NOMO-1 (cell line): Measurements from ENCODE around the gene LDLRAD4.
A peak's percentile ranks its signal among the peaks of the same experiment; 100 is the strongest.

Experiments
- DNase-seq, 2 experiments: peaks; one replicate each; lab custom pipeline; 2025; ENCODE audit not compliant: unreplicated experiment in 2 of 2; lab: John Stamatoyannopoulos, UW

LDLRAD4 gene

DNA sequence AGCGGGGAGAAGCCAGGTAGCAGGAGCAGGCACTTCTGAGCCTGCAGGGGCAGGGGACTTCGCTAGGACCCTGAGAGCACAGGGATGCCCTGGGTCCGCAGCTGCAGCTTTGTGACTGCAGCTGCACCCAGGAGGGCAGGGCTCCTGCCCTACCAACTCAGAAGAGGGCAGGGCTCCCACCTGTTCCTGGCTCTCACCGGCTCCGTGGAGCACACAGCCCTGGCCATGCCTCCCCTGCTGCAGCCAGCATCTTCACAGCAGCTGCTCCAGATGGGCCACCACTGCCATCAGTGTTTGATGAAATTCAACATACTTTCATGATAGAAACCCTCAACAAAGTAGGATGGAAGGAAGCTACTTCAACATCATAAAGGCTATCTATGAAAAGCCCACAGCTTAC is 415.1 kb downstream of the LDLRAD4 start:
- no peak for DNase-seq

GRCh38 chr18:13635046-13635445 is 416.5 kb downstream of the LDLRAD4 start:
- DNase-seq: no peak

DNA sequence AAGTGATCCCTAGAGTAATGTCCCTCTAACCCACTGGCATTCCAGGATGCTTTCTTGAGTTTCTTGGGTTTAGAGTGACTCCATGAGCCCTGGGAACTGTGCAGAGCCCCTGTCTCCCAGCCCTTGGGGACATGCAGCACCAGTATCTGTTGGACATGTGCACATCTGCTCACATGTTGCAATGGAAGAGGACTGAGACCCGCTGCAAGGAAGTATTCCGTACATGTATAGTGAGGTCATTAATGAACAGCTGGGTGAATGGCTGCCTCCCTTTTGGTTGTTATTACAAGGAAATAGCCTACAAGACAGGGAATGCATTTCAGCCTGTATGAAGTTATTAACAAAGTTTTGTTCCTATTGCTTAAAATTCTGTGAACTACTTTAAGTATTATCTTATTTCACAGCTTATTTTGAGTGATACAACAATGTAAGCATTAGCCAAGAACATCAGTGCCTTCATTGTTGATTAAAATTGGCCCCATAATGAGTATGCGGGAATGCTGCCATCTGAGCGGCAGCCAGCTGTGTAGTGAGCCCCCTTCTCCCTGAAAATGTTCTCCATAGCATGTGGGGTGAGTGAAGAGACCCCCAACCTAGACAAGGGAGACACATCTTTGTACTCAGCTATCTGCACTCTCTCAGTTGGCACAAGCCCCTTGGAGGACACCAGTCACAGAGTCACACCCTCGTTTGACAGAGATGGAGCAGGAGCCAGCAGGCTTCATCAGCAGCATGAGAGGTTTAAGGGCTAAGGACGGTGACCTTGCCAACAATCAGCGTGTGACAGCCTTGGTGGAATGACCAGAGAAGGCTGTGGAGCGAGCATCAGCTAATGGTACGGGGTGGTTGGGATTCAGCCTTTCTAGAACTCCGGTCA is 420.4 kb downstream of the LDLRAD4 start:
- DNase-seq: no peak

DNA sequence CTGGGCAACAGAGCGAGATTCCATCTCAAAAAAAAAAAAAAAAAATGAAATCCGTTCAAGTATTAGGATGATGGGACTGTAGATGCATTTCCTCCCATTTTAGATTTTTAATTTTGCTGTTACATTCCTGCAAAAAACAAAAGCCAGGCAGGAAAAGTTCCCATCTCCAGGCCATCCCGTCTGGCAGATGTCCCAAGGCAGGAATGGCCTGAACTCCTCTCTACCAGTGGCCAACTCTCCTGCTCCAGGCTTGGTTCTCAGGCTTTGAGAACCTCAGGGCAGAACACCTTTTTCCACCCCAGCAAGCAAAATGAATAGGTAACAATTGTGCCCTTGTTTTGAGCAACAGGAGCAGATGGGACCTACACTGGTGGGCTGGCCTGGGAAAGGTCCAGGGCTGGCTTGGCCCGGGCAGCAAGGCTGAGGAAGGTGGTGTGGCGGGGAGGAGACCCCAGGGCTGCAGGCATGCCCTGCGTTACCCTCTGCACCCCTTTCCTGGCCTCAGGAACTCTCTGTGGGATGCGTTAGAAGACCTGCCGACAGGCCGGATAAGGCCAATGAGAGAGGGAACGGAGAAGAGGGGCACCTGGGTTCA is 421.8 kb downstream of the LDLRAD4 start:
- DNase-seq: no peak

GRCh38 chr18:13641551-13642439 is 423.2 kb downstream of the LDLRAD4 start:
- DNase-seq: no peak

- DNase-seq: no peak
Observed at GRCh38 chr18:13642440-13642827, 423.9 kb downstream of the LDLRAD4 start.

DNA sequence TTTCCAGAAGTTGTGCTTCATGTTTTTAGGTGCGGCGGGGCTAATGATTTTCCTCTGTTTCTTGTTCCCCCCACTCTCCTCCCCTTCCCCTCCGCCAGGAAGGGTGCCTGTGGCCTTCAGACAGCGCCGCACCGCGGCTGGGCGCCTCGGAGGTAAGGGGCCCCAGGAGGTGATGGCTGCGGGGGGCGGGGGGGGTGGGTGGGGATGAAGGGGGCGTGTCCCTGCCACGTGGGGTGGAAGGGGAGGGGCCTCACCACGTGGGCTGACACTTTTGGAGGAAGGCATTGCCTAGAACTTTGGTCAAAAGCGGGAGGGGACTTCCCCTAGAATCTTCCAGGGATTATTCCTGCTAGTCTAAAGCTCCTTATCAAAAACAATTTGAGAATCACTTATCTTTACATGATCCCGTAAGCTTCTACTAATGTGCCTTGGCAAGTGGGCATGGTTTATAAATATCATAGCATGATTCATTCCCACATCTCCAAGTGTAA is 424.7 kb downstream of the LDLRAD4 start:
- DNase-seq: no peak

DNA sequence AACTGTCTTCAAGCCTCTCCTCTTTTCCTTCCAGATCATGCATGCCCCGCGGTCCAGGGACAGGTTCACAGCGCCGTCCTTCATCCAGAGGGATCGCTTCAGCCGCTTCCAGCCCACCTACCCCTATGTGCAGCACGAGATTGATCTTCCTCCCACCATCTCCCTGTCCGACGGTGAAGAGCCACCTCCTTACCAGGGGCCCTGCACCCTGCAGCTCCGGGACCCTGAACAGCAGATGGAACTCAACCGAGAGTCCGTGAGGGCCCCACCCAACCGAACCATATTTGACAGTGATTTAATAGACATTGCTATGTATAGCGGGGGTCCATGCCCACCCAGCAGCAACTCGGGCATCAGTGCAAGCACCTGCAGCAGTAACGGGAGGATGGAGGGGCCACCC is 426.5 kb downstream of the LDLRAD4 start:
- DNase-seq: no peak

- no peak for DNase-seq
Observed at GRCh38 chr18:13646633-13647032, 428.1 kb downstream of the LDLRAD4 start.

- DNase-seq: no peak
Observed at GRCh38 chr18:13647761-13648160, 429.2 kb downstream of the LDLRAD4 start.

DNA sequence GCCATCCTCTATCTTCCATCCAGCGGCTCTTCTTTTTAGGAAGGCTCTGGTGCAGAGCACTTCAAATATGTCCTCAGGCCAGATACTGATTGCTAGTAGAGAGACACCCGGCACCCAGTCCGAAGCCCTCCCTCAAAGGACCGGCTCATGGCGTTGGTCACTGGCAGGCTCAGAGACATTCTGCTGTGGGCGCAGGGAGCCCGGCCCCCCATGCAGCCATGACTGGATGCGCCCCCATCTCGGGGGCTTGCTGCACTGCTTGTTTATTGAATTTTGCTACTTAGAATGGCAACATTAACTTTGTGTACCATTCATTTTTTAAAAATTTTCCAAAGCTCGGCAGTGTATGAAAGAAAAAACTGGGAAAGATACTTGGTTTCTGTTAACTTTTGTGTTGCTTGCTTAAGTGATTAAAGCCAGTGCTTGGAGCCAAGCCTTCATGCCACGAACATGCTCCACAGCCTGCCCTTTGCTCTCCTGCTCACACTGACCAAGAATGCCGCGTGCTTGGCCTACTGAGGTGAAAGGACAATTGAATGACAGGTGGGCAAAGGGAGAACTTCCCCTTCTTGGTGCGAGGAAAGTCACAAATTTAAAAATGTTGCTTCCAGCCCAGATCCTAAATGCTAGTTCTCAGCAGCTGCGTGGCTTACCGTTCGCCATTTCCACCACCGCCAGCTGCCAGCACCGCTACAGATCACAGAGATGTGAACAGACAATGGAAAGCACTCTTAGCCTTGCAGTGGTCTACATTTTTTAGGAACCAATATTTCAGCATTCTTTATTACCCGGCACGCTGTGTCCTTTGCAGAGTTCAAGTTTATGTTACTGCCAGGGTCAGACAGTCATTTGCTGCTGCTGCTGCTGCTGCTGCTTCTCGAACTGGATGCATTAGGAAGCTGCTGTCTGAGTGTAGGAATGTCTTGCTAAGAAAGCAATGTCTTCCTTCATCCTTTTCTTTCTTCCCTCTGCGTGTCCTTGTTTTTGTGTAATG is 431.1 kb downstream of the LDLRAD4 start:
- no peak for DNase-seq

GRCh38 chr18:13653746-13654433 is 435.3 kb downstream of the LDLRAD4 start:
- DNase-seq: no peak

DNA sequence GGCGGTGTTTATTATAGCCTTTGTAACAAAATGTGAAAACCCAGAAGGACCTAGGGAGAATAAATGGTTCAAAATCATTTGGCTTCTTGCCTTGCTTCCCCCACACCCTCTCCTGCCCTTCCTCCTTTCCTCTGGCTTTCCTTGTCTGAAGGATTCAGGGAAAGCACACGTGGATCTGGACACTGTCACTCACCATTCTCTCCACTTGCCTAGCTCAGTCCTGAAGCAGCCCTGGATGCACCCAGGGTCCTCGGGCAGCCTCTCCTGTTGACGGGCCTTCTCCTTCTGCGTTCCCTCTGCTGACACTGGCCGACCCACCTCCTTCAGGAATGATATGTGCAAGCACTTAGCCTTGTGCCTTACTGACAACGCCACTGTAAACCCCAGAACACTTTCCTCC is 439.4 kb downstream of the LDLRAD4 start:
- no peak for DNase-seq

- DNase-seq: no peak
Observed at GRCh38 chr18:13658436-13659204, 440.1 kb downstream of the LDLRAD4 start.

- no peak for DNase-seq
Observed at GRCh38 chr18:13660510-13660909, 441.9 kb downstream of the LDLRAD4 start.

DNA sequence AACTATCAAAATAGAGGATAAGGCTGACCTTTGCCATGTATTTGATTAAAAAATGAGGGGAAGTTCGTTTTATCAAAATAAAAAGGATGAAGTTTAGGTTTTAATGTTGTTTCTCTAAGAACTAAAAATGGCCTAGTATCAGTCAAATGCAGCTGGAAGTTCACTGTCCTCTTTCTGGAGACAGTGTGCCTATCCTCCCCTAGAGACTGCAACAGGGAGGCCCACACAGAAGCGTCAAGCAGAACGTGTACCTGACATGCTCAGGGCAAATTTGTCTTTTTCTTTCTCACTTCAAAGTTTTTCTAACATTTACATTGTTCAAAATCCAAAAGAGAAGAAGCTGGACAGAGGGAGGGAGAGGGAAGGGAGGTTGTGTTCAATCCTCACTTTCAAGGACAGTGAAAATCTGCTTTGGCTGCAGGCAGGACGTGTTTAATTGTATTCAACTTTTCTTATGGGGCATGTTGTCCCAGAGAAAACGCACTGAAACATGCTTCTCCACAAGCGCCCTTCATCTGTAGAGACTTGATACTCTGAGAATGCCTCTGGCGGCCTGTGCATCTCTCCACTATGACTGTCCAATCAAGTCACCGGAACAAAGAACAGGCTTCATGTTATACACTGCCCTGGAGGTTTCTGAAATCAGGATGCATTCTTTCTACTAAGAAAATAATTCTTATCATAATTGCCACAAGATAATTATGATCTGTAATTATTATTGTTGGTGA is 442.7 kb downstream of the LDLRAD4 start:
- DNase-seq: no peak

DNA sequence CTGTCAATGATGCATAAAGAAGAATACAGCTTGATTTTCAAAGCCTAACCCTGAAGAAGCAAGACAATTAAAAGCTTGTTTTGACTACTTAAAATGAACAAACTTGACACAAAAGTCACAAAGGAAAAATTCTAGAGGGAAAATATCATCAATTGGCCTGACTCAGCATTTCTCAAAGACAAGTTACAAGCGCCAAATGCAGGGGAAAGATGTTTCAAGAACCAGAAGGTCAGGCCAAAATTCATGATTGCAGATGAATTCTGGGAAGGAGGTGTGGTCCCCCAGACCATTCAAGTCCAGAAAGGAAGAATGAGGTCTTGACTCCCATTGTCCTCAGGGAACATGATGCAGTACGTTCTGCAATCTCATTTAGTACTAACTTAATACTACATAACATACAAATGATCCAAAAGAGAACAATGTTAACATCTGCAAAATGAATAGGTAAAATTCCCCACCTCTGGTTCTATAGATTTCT is 443.3 kb downstream of the LDLRAD4 start:
- DNase-seq: no peak

DNA sequence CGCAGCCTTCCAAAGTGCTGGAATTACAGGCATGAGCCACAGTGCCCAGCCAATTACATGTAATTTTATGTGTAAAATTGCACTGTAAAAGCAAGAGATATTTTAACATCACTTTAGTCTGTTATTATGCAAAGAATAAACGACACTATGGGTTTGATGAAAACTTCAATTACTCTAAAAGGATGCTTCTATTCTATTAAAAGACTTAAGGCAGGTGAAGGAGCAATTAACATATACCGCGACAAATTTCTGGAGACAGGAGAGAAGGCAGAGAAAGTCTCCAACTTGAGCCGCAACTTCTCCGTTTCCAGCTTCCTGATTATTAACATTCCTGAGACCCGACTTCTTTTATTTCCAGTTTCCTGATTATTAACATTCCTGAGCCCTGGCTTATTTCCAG is 454.1 kb downstream of the LDLRAD4 start:
- DNase-seq: peak; percentile 9 to 25
